IPS DF 4.7 (cell line): ENCODE results near the gene RFX6.

ENCODE experiments used
- DNase-seq: peaks from one replicate; pipeline ENCODE4 v3.0.0-alpha.2; 2013; ENCODE audit warnings: low spot score; ENCODE audit errors: extremely low read depth

The RFX6 gene

DNA sequence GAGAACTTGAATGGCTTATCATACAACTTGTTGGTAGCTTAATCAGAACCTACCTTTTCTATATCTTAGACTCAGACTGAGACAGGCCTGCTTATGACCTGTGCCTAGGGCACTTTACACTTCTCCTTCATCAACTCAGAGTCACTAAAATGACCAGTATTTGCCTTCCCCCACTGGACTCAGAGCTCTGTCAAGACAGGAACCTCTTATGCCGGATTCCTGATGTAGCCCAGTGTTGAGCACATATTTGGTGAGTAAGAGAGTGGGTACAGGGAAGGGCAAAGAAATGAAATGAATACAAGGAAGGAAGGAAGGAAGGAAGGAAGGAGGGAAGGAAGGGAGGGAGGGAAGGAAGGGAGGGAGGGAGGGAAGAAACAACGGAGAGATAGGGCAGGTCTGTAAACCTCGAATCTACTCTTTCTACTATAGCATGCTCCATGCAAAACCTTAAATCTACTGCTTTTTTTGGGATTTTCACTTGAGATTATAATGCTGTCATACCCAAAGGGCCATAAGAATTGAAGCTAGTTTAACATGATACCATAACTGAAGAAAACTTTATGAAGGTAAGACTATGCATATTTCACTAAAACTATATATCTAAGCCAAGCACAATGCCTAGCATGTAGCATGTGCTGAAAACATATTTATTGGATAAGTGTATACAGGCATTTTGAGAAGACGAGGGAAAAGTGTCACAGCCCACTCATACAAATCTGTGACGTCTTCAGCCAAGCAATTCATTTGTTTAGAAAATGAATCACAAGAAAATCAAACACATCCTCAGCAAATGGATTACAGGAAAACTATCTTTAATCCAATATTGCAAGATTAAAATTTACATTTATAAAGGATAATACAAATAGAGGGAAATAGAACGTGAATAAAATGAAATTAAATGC is 89.9 kb downstream of the RFX6 start:
- DNase-seq, result no peak

DNA sequence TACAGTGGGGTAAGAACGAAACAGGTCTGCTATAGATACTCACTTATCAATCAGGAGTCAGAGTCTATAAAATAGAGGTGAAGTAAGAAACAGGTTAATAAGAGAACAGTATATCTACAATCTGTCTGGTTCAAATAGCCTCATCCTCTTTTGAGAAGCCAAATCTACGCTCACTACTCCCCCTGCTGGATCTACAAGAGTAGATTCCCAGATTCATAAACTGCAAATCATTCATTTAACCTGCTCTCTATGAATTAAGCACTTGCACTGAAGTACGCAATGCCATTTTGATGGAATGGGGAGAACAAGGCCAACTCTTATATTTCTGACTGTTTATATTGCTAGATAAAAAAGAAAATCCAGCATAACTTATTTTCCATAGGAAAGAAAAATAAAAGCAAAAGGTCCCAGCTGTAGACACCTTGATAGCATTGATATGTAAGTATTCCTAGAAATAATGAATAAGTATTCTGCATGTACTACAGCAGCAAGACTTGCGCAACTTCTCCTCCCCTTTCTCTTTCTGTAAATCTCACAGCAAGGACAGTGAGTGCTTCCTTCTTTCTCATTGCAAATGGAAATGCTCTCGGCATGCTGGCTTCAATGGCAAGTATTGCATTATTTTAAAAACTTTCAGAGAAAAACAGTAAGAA is 92.3 kb downstream of the RFX6 start:
- peak; percentile 33 for DNase-seq

DNA sequence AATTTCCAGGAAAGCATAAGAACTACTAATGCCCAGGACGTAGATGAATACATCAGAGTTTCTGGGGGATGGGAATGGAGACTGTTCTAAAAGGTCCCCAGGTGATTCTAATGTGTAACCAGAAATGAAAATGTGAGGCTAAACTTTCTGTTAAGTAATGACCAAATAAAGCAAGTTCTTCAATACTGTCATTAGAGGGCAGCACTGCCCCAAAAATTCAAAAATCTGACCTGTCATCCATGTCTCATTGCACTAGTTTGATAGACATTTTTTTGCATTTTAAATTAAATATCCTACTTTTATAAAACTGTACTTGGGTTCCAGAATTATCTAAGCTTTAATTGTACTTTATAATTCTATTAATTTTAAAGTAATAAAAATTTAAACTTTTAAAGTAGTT is 94.9 kb downstream of the RFX6 start:
- DNase-seq, result no peak

DNA sequence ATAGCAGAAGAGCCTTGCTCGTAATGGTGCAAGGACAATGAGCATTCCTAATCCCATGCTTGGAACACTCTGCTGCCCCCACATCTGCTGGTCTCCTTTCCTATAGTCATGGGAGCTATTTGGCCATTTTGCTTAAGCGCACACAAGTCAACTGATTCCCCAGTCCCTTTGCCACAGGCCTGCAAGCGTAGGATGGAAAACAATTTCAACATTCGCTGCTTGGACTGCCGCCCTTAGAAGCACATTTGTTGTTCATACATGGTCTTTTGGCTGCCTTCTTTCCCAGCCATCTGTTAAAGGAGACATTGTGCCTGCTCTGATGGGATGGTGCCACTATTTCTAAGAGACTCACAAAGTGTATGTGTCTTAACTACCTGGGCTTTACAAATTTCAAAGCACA is 96.9 kb downstream of the RFX6 start:
- no peak for DNase-seq

DNA sequence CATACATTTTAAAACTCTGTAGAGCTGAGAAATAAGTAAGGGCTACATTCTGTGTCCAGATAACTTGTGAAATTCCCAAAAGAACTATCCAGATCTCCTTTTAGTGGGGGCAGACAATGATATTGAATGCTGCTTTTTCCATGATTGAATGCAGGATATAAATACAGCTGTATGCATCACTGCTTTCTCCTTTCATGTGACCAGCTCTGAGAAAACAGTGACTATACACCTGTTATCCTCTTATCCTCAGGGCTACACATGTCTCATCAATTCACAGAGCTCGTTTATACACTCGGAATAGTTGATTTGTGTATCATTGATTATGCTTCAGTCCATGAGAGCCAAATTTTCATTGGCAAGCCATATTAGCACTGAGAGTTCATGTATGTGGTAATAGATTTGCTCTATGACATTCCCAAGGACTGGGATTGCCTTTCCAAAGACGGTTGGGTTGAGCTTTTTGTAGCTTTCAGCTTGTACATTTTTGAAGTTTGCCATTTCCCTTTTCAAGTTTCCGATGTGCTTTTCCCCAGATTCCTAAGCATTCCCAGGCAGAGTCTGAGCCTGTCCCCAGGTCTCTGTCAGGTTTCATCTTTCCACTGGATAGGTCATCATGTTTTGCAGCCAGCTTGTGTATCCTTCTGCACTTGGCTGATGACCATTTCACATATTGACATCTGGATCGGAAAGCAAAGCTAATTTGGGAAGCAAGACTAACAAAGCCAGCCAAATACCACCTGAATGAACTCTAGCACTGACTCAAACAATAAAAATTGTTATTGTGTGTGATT is 97.7 kb downstream of the RFX6 start:
- no peak for DNase-seq

DNA sequence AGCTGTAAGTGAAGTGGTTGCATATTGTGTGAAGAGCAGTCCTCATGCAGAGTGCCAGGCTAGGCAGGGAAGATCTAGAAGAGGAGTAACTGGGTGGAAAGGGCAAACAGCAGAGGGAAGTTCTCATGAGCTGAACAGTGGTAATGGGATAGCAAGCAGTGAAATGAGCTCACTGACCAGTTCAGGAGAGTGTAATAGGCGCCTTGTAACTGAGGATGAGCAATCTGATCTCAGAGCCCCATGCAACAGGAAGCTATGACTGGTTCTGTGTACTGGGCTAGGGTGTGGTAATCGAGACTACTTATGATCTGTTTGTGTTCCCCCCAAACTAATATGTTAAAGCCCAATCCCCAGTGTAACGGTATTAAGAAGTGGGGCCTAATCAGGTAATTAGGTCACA is 98.6 kb downstream of the RFX6 start:
- no peak for DNase-seq

DNA sequence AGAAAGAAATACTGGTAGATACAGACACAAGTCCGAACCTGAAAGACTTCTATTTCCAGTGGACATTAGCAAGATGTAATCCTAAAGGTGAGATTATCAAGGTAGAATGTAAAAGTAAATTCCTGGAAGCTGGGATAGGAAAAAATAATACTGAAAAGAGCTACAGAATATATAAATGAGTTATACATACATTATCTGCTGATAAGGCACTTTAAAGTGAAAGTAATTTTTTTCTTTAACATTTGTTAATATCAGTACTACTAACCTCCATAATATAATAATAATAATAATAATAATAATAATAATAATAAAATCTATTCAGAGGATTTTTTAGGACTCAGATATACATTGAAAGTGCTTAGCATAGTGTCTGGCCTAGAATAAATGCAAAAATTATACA is 102.5 kb downstream of the RFX6 start:
- DNase-seq, result no peak
